ENCODE data around the gene DENND4B.

- TF ChIP-seq CTCF (conservative IDR thresholded peaks at IDR 0.05; ENCODE audit: low read depth, low read length) (peak; percentile 91), EZH2 (IDR thresholded peaks at IDR 0.05; ENCODE audit: borderline replicate concordance, low read depth, low read length, poor library complexity, severe bottlenecking) (no peak)
Observed at GRCh38 chr1:153946622-153947241, at the start of gene DENND4B.

Data from A673 (cell line).